ENCODE measurements around the gene DUOX1.

Gene DUOX1

GRCh38 chr15:45185903-45186770 lies 56.3 kb downstream of the DUOX1 start:
- no peak for DNase-seq (ENCODE audit: low read depth in 2 of 3, low spot score in 2 of 3)

- DNase-seq (ENCODE audit: low read depth in 2 of 3, low spot score in 2 of 3), result no peak
Observed at GRCh38 chr15:45186771-45187577, 57.2 kb downstream of the DUOX1 start.

- DNase-seq (ENCODE audit: low read depth in 2 of 3, low spot score in 2 of 3), result no peak
Observed at GRCh38 chr15:45187578-45187893, 57.7 kb downstream of the DUOX1 start.

GRCh38 chr15:45187894-45188830 lies 58.4 kb downstream of the DUOX1 start, which contains the start of gene SHF:
SHF (minus strand) TSS chr15:45187966; CDS start chr15:45187951, 15 bp downstream.
- peak in 1 of 3 experiments; percentile 51 for DNase-seq (ENCODE audit: low read depth in 2 of 3, low spot score in 2 of 3)

GRCh38 chr15:45197512-45197911 lies 67.7 kb downstream of the DUOX1 start:
- DNase-seq (ENCODE audit: low read depth in 2 of 3, low spot score in 2 of 3), result no peak

- peak; percentile 86 to 95 (median 94) for DNase-seq (ENCODE audit: low read depth in 2 of 3, low spot score in 2 of 3)
Observed at GRCh38 chr15:45198337-45199135, 68.7 kb downstream of the DUOX1 start.

GRCh38 chr15:45199136-45199810 lies 69.5 kb downstream of the DUOX1 start:
- peak in 1 of 3 experiments; percentile 37 for DNase-seq (ENCODE audit: low read depth in 2 of 3, low spot score in 2 of 3)

GRCh38 chr15:45200001-45200798 lies 70.4 kb downstream of the DUOX1 start:
- peak; percentile 88 to 100 (median 99) for DNase-seq (ENCODE audit: low read depth in 2 of 3, low spot score in 2 of 3)

- peak; percentile 64 to 93 (median 71) for DNase-seq (ENCODE audit: low read depth in 2 of 3, low spot score in 2 of 3)
Observed at GRCh38 chr15:45200799-45201556, 71.2 kb downstream of the DUOX1 start.

GRCh38 chr15:45201557-45201859 lies 71.7 kb downstream of the DUOX1 start:
- no peak for DNase-seq (ENCODE audit: low read depth in 2 of 3, low spot score in 2 of 3)

- no peak for DNase-seq (ENCODE audit: low read depth in 2 of 3, low spot score in 2 of 3)
Observed at GRCh38 chr15:45201869-45202268, 72.1 kb downstream of the DUOX1 start.

- DNase-seq (ENCODE audit: low read depth in 2 of 3, low spot score in 2 of 3), result no peak
Observed at GRCh38 chr15:45203182-45203581, 73.4 kb downstream of the DUOX1 start.

- peak in 1 of 3 experiments; percentile 47 for DNase-seq (ENCODE audit: low read depth in 2 of 3, low spot score in 2 of 3)
Observed at GRCh38 chr15:45205192-45205591, 75.4 kb downstream of the DUOX1 start.

- no peak for DNase-seq (ENCODE audit: low read depth in 2 of 3, low spot score in 2 of 3)
Observed at GRCh38 chr15:45212493-45212892, 82.7 kb downstream of the DUOX1 start.

Data from activated CD8-positive, alpha-beta memory T cell treated with anti-CD3 and anti-CD28 coated beads for 48 hours (primary cell).